GM04503 (cell line): ENCODE results near the gene B4GALNT1.
"Not testable (repeated sequence)": the region's sequence is repeated elsewhere in the genome, so short reads cannot be mapped to it uniquely, and the experiment has no call there.

Source experiments
- DNase-seq: peaks from one replicate; pipeline ENCODE4 v3.0.0-alpha.2; 2012; ENCODE audit warnings: low read depth

Gene B4GALNT1

GRCh38 chr12:57620936-57621496 lies 12.0 kb downstream of the B4GALNT1 start:
- no peak for DNase-seq

- no peak for DNase-seq
These were observed 12.6 kb downstream of the B4GALNT1 start for GRCh38 chr12:57620245-57620935.

DNA sequence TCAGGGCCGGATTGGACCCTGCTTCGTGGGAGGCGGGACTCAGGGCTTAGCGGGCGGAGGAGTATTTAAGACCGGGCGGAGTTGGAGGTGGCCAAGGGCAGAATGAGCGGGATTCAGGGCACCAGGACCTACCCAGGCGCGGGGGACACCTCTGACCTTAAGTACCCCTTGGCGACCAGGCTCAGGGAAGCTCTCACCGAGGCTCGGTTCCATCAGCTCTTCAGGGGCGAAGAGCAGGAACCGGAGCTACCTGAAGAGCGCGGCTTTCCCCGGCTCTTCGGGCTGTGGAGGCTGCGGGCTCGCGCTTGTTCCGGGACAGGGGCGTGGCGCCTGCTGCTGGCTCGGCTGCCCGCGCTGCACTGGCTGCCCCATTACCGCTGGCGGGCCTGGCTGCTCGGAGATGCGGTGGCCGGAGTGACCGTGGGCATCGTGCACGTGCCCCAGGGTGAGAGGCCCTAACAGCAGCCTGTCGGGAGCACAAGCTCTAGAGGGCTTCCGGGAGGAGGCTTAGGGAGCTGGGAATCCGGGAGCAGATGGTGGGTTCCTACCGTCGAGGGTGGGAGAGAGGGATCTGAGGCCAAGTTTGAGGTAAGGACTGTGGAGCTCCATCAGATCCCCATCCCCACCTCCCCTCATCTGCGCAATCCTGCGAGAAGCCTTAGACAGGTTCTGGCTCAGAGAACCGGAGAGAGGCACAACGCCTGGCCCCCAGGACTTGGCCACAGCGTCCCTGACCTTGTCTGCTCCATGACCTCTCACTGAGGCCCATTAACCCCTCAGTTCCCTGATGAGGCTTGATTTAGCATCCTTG lies 13.4 kb downstream of the B4GALNT1 start:
- DNase-seq = no peak

GRCh38 chr12:57618966-57619433 lies 14.0 kb downstream of the B4GALNT1 start:
- DNase-seq = no peak

DNA sequence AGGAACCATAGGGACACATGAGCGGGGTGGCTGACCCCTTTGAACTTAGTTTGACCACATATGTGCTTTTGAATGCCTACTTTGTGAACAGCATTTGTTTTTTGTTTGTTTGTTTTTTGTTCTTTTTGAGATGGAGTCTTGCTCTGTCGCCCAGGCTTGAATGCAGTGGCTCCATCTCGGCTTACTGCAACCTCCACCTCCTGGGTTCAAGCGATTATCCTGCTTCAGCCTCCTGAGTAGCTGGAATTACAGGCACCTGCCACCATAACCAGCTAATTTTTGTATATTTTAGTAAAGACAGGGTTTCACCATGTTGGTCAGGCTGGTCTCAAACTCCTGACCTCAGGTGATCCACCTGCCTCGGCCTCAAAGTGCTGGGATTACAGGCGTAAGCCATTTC lies 14.6 kb downstream of the B4GALNT1 start:
- not testable (repeated sequence) for DNase-seq

GRCh38 chr12:57617942-57618341 lies 15.1 kb downstream of the B4GALNT1 start:
- DNase-seq = no peak

GRCh38 chr12:57616383-57617101 lies 16.5 kb downstream of the B4GALNT1 start:
- no peak for DNase-seq

- DNase-seq = no peak
These were observed 17.4 kb downstream of the B4GALNT1 start for GRCh38 chr12:57615637-57616036.

- no peak for DNase-seq
These were observed 18.0 kb downstream of the B4GALNT1 start for GRCh38 chr12:57614948-57615500.

DNA sequence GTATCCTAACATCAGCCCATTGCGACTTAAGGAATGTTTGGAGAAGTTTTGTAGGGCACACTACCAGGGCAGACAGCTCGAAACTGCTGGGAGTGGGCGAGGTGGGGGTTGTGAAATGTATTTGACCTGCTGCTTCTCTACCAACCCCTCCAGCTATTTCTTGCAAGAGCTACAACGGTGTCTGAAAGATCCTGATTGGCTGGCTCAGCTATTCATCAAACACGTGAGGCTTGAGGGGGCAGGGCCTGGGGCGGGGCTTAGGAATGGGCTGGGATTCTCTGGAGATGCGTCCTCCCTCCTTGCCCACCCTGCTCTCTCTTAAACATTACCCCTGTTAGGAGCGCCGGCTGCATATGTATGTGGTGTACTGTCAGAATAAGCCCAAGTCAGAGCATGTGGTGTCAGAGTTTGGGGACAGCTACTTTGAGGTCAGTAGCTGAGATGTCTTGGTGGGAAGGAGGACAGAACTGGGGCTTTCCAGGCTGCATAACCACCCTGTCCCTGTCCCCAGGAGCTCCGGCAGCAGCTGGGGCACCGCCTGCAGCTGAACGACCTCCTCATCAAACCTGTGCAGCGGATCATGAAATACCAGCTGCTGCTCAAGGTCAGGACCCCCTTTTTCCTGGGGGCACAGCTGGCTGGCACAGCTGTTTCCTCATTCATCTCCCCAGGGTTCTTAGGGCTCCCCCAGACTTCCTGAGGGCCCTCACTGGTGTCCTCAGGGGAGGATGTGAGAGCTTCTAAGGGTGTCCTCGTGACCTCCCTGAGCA lies 18.6 kb downstream of the B4GALNT1 start:
- DNase-seq = no peak

GRCh38 chr12:57613427-57614109 lies 19.4 kb downstream of the B4GALNT1 start:
- DNase-seq = no peak

GRCh38 chr12:57612711-57613426 lies 20.1 kb downstream of the B4GALNT1 start:
- DNase-seq = no peak

- no peak for DNase-seq
These were observed 20.9 kb downstream of the B4GALNT1 start for GRCh38 chr12:57611827-57612710.

DNA sequence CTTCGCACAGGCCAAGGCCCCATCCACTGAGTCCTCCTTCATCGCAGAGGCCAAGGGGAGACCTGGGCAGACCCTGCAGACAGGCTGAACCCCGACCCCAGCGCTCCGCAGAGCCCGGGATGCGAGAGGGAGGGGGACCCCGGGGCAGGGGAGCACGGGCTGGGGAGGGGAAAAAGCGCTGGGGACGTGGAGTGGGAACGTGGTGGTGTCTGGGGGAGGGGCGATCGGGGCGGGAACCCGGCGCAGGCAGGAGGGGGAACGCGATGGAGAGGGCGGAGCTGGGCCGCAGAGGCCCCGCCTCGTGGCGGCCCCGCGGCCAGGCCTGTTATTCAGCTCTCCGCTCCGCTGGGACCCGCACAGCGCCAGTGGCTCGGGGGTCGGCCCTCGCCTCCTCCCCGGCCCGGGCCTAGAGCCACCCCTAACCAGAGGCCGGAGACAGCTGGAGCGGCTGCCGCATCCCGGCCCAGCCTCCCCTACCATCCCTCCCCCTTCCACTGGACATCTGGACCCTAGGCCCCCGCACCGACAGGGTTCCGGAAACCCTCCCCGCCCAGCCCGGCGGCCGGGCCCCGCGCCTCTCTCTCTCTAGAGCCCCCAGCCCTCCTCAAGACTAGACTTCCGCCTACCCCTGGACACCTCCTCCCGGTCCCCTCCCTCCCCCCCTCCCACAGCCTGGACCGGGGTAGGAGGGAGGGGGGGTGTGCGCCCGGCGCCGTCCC lies 21.7 kb downstream of the B4GALNT1 start, which contains the start of gene ARHGEF25:
ARHGEF25 (plus strand) TSS at position 328 of the 719 bp plus-strand sequence. CDS start 460 bp downstream, outside the sequence.
- DNase-seq = no peak

DNA sequence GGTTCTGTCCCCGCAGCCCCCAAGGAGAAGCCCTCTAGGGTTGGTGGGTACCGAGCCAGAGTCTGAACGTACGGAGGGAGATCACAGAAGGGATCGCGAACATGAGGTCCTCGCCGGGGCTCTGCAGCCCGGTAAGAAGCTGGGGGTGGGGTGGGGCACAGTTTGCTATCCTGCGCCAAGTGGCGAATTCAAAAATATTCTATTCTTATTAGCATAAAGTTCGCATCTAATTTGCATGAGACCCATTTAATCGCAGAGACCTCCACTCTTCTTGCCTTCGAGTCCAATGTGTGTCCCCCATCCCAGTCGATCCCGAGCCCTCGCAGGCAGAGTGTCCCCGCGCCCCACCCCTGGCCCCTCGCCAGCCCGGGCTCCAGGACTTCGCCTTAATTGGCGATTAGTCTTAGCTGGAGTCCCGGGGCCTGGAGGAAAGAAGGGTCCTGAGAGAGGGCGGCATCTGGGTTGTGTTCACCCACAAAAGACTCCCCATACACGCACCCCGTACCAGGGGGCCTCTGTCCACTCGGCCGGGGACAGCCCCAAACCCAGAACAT lies 22.4 kb downstream of the B4GALNT1 start:
- no peak for DNase-seq

DNA sequence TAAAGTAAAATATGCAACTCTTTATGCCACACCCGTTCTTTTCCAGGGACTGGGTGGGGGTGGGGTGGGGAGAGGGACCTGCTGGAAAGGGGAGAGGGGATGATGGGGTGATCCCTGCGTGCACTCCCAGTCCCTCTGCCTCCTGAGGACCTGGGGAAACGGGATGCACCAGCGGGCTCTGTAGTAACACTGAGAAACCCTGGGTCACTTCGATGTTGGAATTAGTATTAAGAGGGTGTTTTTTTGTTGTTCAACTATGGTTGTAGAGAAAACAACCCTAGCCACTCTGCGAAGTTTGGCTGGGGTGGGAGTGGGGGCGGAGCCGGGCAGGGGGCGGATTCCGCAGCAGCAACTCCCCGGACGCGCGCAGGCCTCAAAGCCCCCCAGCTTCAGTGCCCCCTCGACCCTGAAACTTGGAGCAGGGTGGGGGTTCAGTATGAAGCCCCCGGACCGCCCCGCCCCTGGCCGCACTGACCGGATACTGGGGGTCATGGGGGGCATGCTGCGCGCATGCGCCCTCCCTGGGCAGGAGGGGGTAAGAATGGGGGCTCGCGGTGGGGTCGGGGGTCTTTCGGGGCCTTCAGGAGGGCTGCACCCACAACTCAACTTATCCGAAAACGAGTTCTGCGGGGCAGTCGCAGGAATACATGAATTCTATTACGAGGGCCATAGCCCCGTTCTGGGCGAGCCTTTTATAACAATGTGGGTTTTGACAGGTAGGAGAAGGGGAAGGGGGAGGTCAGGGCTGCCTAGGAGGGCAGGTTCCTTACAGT lies 23.0 kb downstream of the B4GALNT1 start:
- no peak for DNase-seq
